Suppressor macrophage treated with lipopolysaccharide for 4 hours (primary cell): Measurements from ENCODE around the gene ALDH3A1.

Source experiments
- DNase-seq: peaks from one replicate; pipeline ENCODE4 v3.0.0-alpha.2; 2020

ALDH3A1 gene

GRCh38 chr17:19718613-19719354 is 29.3 kb downstream of the ALDH3A1 start:
- no peak for DNase-seq

- no peak for DNase-seq
Observed at GRCh38 chr17:19718041-19718612, 30.0 kb downstream of the ALDH3A1 start.

GRCh38 chr17:19717411-19717908 is 30.6 kb downstream of the ALDH3A1 start:
- DNase-seq, result no peak

DNA sequence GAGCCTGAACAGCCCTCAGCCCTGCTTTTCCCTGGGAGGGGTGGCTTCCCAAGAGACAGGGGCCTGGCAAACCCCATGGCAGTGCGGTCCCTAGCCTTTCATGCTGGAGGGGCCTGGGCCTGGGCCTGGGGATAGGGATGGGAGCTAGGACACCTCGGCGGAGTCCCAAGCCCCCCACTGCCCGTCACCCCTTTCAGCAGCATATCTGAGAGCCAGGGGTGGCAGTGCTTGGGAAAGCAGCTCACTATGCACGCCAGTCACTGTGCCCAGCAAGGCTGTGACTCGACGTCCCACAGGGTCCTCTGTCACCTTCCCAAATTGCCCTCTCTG is 31.1 kb downstream of the ALDH3A1 start:
- DNase-seq, result no peak

DNA sequence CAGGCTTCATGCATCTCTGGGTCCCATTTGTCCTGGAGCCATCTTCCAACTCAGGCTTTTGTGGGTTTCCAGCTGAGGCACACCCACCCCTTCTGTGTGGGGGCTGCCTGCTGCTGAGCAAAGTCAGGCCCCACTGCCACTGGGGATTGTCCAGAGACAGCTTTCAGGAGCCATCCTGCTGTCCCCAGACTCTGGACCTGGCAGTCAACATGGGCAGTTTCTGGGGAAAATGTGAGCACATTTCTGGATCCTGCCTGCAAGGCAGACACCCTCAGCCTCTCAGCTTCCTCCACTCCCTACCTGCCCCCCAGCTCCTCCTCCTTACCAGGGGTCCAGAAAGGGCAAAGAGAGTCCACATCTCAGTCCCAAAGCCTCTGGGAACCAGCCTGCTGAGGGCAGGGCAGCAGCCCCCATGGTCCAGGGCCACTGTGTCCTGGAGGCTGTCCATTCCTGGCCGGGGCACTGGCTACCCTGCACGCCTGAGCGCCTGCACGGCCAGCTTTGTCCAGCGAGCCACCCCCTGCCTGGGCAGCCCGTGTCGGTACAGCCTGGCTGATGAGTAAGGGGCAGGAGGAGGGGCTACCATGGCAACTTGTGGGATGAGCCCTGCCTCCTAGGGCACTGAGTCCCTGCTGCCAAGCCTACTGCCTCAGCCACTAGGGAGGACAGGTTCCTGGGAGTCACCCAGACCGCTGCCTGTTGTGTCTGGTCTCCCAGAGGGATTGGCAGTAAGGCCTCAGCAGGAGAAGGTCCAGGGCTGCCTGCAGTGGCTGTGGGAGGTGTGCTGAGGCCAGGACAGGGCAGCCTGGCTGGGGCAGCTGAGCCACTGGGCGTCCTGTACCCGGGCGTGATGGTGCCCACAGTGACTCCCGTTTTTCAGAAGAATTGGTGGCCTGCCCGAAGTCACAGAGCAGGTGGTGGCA is 31.7 kb downstream of the ALDH3A1 start, which contains the start of gene SLC47A2:
SLC47A2 (minus strand) TSS at position 477 of the 923 bp plus-strand sequence; CDS start at position 448, 29 bp downstream.
- DNase-seq, result no peak

DNA sequence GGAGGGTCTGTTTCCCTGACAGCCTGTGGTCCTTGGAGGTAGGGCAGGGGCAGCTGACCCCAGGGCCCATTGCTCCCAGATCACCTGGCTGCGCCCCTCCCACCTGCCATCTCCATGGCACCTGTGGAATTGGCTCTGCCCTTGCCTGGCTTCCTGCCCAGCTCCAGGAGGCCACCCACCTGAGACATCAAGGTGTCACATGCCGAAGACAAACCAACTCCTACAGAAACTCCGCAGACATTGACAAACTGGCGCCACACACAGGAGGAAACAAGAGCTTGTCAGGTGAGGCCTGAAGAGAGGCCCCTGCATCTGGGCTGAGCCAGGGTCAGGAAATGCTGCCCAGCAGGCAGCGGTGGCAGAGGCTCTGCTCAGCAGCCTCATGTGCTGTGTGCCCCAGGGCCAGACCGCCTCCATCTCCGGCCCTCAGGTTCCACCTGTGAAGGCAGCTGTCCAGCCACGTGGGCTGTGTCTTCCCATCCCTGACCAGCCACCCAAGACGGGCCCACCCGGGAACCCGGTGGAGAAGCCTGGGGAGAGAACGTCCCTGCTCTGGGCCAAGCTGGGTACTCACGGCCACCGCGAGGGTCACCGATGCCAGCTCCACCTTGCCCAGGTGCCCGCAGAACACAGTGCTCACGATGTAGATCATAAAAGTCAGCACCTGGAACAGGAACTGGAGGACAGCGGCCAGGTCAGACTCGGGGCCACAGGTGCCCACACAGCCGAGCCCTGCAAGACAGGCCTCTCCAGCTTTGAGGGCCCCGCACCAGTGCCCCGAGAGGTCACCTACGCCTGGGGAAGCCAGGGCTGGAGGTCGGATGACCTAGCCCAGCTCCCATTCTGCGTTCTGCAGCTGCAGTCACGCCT is 33.3 kb downstream of the ALDH3A1 start:
- no peak for DNase-seq

- DNase-seq, result no peak
Observed at GRCh38 chr17:19713901-19714361, 34.2 kb downstream of the ALDH3A1 start.

DNA sequence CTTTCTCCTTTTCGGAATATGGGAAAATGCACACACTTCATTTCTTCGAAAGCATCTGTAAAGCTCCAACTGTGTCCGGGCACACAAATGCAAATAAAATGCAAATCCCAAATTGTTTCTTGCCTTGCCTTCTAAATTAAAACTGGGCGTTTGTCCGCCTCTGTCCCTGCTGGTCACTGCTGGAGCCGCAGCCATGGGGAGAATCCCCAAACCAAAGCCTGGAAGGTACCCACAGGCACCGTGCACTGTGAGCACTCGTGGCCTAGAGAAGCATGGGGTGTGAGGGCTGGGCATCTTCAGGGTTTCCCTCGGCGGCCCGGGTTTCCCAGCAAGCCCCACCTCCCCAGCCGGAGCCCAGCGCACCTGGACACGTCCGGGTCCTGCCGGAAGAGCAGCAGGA is 34.6 kb downstream of the ALDH3A1 start:
- no peak for DNase-seq

- no peak for DNase-seq
Observed at GRCh38 chr17:19712436-19713004, 35.6 kb downstream of the ALDH3A1 start.

- DNase-seq, result no peak
Observed at GRCh38 chr17:19709841-19710240, 38.3 kb downstream of the ALDH3A1 start.

DNA sequence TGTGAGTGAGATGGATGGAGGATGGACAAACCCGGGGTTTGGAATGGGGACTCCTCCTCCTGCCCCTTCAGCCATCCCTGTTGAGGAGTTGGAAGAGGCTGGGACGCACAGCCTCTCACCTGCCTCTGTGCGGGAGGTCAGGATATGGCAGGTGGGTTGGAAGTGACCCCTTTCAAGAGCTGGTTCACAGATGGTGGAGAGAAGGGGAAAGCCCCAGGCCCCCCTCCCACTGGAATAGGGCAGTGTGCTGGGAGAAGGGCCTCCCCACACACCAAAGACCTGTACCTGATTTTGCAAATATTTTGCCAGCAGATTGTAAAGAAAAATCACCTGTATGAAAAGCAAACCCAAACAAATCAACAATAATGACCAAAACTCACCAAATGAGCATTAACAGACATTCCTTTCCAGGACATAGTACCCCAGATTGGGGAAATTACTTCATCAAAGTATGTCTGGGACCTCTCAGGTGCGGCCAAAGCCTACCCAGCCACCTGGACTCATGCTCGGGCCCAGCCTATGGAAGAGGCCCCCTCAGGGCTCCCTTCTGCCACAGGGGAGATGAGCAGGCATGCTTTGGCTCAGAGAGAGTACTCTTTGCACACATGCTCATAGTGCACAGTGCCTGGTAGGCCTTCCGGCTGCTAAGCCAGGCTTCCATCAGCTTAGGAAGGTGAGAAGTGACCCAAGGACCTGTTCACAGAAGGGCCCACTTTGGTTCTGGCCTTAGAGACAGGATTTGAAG is 39.5 kb downstream of the ALDH3A1 start:
- DNase-seq, result no peak

- no peak for DNase-seq
Observed at GRCh38 chr17:19707728-19708221, 40.3 kb downstream of the ALDH3A1 start.

DNA sequence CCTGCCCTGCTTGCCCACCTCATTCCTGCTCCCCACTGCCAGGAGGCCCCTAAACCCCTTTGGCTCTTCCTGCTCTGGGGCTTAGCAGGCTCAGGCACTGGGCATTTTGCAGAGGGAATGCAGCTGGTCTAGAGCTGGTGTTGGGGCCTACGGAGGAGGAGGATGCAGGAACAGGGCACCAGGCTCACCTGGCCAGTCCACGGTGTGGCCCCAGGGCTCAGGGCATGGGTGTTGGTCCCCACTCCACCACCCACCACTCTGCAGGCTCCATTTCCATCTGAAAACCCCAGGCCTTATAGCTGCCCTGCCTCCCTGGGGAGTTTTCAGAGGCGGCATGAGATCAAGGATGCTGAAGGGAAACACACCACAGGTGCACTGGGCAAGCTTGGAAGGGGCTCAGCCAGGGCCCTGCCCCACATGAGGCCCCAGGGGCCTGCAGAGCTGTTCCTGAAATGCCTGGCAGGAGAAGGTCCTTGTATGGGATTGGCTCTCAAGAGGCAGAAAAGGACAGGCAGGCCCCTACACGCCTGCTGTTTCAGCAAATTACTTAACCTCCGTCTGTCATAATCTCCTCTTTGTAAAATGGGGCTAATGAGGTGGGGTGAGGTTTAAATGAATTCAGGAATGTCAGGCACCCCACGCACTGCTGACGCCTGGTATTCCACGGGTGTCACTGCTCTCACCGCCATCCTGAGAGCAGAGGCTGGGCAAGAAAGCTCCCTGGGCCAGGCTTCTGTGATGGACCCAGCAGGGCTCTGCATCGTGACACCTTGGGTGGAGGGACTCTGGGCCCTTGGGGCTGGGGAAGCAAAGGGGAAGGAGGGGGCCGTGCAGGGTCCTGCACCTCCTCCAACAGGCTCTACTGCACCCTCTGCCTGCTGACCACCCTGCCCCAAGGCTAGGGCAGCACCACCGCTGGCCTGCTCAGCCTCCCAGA is 41.0 kb downstream of the ALDH3A1 start:
- no peak for DNase-seq

DNA sequence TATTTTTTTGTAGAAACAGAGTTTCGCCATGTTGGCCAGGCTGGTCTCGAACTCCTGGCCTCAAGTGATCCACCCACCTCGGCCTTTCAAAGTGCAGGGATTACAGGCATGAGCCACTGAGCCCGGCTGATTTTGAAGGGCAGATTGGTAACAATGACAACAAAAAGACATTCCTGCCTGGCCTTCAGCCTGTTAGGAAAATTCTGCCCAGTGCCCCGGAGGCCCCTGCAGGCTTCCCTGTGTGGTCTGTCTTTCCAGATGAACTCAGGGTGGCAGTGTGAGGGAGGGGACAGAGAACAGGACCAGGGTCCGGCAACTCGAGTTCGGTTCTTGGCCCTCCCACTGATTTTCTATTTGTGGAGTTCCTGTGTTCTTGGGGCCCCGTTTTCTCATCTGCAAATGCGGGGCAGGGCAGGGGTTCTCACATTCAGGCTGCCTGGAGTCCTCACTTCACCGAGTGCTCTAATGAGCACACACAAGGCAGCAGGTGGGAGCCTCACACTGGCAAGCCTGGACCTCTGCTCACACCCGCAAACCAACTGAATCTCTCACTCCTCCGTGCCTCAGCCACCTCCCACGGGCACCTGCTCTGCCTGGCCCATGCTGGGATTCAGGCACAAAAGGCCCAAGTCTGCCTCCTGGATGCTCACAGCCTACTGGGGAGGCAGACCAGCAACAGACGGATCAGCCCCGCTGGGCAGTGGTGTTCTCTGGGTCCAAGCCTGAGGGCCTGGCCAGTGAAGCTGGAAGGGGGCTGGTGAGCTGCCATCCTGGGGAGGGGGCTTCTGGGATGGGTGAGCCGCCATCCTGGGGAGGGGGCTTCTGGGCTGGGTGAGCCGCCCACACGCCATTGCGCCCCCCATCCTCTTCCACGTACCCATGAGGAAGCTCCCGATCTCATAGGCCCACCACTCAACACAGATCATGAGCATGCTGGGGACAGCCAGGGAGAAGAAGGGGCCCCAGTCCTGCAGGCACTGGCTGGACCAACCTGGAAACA is 42.0 kb downstream of the ALDH3A1 start:
- DNase-seq, result no peak

DNA sequence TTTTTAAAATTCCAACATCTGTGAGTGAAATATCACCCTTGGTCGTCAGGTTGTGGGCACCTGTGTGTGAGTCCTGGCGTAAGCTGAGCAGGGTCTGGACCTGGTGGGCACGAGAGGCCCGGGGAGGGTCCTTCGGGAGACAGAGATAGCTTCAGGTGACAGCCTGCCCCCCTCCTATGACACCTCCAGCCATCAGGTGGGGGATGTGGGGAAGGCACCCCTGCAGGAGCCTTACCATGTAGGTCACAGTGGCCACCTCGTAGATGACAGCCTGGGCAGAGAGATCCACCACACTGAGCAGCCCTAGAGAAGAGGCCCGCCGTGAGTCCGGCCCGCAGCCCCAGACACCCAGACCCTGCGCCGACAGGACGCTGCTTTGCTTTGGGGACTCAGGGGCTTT is 42.9 kb downstream of the ALDH3A1 start:
- DNase-seq, result no peak

- DNase-seq, result no peak
Observed at GRCh38 chr17:19703828-19704613, 44.1 kb downstream of the ALDH3A1 start.

DNA sequence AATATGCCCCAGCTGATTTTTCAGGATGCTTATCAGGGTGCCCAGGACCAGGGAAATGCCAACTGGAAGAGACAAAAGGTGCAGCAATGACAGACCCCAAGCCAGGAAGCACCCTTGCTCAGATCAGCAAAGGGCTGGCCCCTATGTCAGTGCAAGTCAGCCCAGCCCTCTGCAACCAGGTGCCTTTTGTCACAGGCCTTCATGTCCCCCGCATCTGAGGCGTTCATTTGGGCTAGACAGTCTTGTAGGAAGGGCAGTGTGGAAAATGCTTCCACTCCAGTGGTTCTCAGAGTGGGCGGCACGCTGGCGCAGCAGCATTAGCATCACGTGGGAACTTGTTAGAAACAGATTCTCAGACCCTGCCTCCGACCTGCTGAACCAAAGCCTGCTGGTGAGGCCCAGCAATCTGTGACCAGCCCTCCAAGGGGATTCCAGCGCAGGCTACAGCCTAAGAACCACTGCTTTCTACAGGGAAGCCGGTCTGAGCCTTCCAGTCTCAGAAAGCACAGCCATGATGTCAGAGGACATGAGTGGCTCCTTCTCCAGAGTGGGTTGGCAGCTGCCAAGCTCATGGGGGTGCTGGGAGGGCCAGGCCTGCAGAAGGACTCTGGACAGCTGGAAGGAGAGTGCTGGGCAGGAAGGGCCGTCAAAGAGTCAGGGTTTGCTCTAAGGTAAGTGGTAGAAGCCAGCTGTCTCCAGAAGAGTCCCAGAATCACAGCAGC is 44.8 kb downstream of the ALDH3A1 start:
- DNase-seq, result no peak
